DND-41 (cell line): ENCODE data around the gene NDUFS3.

ENCODE experiments used
- ATAC-seq: fragments of 200-7000 bp; cut with Tn5 transposase; 3 replicates; pipeline ENCODE4 v1.9.1; 2021; ENCODE audit warnings: low read depth; ENCODE audit not compliant: insufficient read depth
- DNase-seq: peaks from one replicate; pipeline ENCODE4 v3.0.0-alpha.2; 2020
- H2AFZ ChIP-seq: 2 replicates; pipeline ENCODE4 v1.6.0; 2012; ENCODE audit warnings: low read depth, low read length
- H3K27ac ChIP-seq: 2 replicates; pipeline ENCODE4 v1.5.1; 2012; ENCODE audit warnings: low read length, inconsistent platforms
- H3K27me3 ChIP-seq: fragments of 200-600 bp; sonication (generic); 2 replicates; pipeline ENCODE4 v1.6.0; 2012; ENCODE audit warnings: low read length, mild to moderate bottlenecking, inconsistent platforms; ENCODE audit not compliant: insufficient read depth, poor library complexity
- H3K36me3 ChIP-seq: 2 replicates; pipeline ENCODE4 v1.5.1; 2012; ENCODE audit warnings: low read length, inconsistent platforms; ENCODE audit not compliant: insufficient read depth
- H3K4me1 ChIP-seq: 2 replicates; pipeline ENCODE4 v1.5.1; 2012; ENCODE audit warnings: mild to moderate bottlenecking, low read length; ENCODE audit not compliant: insufficient read depth
- H3K4me2 ChIP-seq: 2 replicates; pipeline ENCODE4 v1.6.0; 2012; ENCODE audit warnings: mild to moderate bottlenecking, moderate library complexity, low read length, inconsistent platforms; ENCODE audit not compliant: insufficient read depth
- H3K4me3 ChIP-seq, 2 experiments: fragments of 200-600 bp in 1 of 2; shearing (Covaris generic) in 1 of 2; 2 replicates each; pipeline ENCODE4 v1.5.1; 2012 to 2016; ENCODE audit warnings: inconsistent platforms in 2 of 2, low read length in 2 of 2, mild to moderate bottlenecking in 2 of 2, low read depth in 1 of 2, moderate library complexity in 1 of 2
- H3K79me2 ChIP-seq: 2 replicates; pipeline ENCODE4 v1.6.0; 2012; ENCODE audit warnings: low read length, inconsistent platforms; ENCODE audit not compliant: insufficient read depth
- H3K9ac ChIP-seq: 2 replicates; pipeline ENCODE4 v1.6.0; 2012; ENCODE audit warnings: low read depth, mild to moderate bottlenecking, inconsistent platforms, low read length, moderate library complexity
- H3K9me3 ChIP-seq: 2 replicates; pipeline ENCODE4 v1.5.1; 2012; ENCODE audit warnings: low read length, moderate library complexity, mild to moderate bottlenecking, inconsistent platforms; ENCODE audit not compliant: insufficient read depth, severe bottlenecking
- H4K20me1 ChIP-seq: 2 replicates; pipeline ENCODE4 v1.6.0; 2012; ENCODE audit warnings: low read length; ENCODE audit not compliant: insufficient read depth
- EZH2 ChIP-seq: IDR thresholded peaks from 3 replicates; pipeline ENCODE4 v1.6.1; 2012; ENCODE audit warnings: borderline replicate concordance, low read depth, mild to moderate bottlenecking, moderate library complexity, low read length, inconsistent platforms; ENCODE audit not compliant: severe bottlenecking
- TF ChIP-seq, protein P1 (sequence below): IDR thresholded peaks from 2 replicates; pipeline ENCODE4 v1.5.1; 2012; ENCODE audit warnings: borderline replicate concordance, low read length, moderate library complexity, mild to moderate bottlenecking; ENCODE audit not compliant: poor library complexity, severe bottlenecking; ENCODE audit errors: extremely low read depth

NDUFS3 gene

DNA sequence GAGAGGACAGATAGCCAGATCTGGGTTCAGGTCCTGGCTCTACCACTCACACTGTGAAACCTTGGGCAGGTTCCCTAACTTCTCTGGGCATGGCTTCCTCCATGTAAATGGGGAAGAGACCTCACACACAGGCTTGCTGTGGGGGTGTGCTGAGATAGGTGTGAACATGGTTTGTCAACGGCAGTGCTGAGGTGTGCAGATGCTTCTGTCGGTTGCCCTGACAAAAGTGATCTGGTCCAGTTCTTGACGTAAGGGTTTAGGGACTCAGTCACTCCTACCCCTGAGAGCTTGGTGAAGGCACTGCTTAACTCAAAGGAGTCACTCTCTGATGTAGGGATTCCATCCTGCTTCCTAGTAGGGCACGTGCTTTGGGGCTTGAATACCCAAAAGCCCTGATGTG lies 13.4 kb downstream of the NDUFS3 start:
- DNase-seq (no peak), ATAC-seq (no peak)
- Histone ChIP-seq H4K20me1 (no peaks in the 10 kb centered on the region), H3K27me3 (no peaks in the 10 kb centered on the region), H3K27ac (no peak overlapping the region), H3K9ac (no peak overlapping the region), H3K79me2 (no peaks in the 10 kb centered on the region), H3K4me2 (no peak overlapping the region), H3K36me3 (no peaks in the 10 kb centered on the region), H2AFZ (no peak overlapping the region), H3K4me1 (no peaks in the 10 kb centered on the region), H3K4me3 (no peak overlapping the region), H3K9me3 (no peaks in the 10 kb centered on the region)
- TF ChIP-seq EZH2: no peak
- TF ChIP-seq, protein P1, sequence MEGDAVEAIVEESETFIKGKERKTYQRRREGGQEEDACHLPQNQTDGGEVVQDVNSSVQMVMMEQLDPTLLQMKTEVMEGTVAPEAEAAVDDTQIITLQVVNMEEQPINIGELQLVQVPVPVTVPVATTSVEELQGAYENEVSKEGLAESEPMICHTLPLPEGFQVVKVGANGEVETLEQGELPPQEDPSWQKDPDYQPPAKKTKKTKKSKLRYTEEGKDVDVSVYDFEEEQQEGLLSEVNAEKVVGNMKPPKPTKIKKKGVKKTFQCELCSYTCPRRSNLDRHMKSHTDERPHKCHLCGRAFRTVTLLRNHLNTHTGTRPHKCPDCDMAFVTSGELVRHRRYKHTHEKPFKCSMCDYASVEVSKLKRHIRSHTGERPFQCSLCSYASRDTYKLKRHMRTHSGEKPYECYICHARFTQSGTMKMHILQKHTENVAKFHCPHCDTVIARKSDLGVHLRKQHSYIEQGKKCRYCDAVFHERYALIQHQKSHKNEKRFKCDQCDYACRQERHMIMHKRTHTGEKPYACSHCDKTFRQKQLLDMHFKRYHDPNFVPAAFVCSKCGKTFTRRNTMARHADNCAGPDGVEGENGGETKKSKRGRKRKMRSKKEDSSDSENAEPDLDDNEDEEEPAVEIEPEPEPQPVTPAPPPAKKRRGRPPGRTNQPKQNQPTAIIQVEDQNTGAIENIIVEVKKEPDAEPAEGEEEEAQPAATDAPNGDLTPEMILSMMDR: no peak

DNA sequence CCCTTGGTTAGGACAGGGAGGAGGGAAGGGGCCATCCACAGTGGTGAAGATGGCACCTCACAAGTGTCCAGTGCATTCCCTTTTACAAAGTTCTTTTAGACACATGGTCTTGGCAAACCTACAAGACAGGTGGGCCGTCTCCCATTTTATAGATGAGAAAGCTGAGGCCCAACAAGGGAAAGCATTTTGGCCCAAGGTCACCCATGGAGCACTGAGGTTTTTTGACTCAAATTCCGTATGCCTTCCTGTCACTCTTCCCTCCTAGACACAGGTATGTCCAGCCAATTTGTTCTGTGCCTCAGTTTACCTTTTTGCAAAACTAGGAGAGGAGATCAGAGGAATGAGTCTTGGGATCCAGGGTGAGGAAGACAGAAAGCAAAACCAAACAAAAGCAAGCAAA lies 14.1 kb downstream of the NDUFS3 start:
- DNase-seq (no peak), ATAC-seq (no peak)
- Histone ChIP-seq H3K36me3 (no peaks in the 10 kb centered on the region), H3K9me3 (no peaks in the 10 kb centered on the region), H3K27me3 (no peaks in the 10 kb centered on the region), H2AFZ (no peak overlapping the region), H4K20me1 (no peaks in the 10 kb centered on the region), H3K79me2 (no peaks in the 10 kb centered on the region), H3K4me3 (no peak overlapping the region), H3K4me1 (no peaks in the 10 kb centered on the region), H3K27ac (no peak overlapping the region), H3K4me2 (no peak overlapping the region), H3K9ac (no peak overlapping the region)
- TF ChIP-seq, protein P1: no peak
- no peak for TF ChIP-seq EZH2

DNA sequence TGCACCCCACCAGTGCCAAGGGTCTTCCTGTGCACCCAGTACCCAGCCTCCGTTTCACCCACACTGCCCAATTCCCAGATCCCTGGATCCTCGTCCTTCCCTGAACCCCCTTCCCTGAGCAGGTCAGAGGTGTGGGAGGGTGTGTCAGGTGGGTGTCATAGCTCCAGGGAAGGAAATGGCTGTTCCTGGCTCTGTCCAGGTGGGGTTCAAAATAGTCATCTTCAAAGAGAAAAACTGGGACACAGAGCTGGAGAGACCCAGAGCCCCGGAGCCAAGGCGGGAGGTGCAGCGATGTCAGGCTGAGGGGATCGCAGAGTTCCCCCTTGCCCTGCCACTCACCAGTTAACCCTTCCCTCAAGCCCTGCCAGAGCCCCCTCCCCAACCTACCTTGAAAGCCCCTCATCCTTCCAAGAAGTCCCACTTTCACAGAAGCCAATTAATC lies 14.6 kb downstream of the NDUFS3 start:
- no peaks in the 10 kb centered on the region for H3K27me3 ChIP-seq

More for the DNA sequence above, 14.6 kb downstream of the NDUFS3 start:
- Histone ChIP-seq H3K4me1 (no peaks in the 10 kb centered on the region), H3K36me3 (no peaks in the 10 kb centered on the region), H3K79me2 (no peaks in the 10 kb centered on the region), H3K4me3 (no peak overlapping the region), H3K9me3 (no peaks in the 10 kb centered on the region), H2AFZ (no peak overlapping the region), H3K27ac (no peak overlapping the region), H4K20me1 (no peaks in the 10 kb centered on the region), H3K9ac (no peak overlapping the region), H3K4me2 (no peak overlapping the region)
- no peak for ATAC-seq
- no peak for DNase-seq
- TF ChIP-seq, protein P1: no peak
- no peak for TF ChIP-seq EZH2
